Melanocyte of skin (primary cell): ENCODE results near the gene ANO3. TPM values are rescaled to one million over a fixed set of nuclear protein-coding genes. Genes with fewer than 3 reads are reported as not detected.

Experiments used
- total RNA-seq, 2 donors: library from RNA; depleted of rRNA; stranded (reverse); fragments of >200 nt; gene quantifications; 2 replicates each; pipeline ENCODE4 v1.2.3, GENCODE V29; 2012

Gene ANO3
- total RNA-seq: under 1 TPM; under 0.01 TPM

DNA sequence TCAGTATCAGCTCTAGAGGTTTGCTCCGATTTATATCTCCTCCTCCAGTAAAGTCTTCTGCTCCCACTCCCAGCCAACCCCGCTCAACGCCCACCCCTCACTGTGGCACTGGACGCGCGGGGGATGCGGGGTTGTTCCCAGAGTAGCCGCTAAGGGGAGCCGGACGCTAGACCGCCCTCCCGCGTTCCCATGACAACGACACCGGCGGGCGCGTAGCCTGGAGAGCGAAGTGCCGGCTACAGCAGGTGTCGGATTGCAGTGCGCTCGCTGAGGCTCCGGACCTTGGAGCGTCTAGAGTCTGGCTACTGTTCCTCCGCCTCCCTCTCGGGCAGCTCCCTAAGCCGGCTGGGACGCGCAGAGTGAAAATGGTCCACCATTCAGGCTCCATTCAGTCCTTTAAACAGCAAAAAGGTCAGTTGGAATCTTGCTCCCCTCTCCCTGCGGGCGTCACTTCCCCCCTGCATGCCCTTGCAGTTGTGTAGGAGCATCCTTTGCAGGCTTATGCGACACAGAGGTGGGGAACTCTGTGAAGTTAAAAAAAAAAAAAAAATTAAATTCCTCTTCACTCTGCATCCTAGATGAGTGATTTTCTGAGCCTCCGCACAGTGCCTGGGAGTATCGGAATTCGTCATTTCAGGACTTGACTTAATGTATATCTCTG, at the start of gene ANO3:
TSS of gene ANO3 (plus strand) at position 220 of the 661 bp plus-strand sequence. CDS start at position 366, 146 bp downstream.

DNA sequence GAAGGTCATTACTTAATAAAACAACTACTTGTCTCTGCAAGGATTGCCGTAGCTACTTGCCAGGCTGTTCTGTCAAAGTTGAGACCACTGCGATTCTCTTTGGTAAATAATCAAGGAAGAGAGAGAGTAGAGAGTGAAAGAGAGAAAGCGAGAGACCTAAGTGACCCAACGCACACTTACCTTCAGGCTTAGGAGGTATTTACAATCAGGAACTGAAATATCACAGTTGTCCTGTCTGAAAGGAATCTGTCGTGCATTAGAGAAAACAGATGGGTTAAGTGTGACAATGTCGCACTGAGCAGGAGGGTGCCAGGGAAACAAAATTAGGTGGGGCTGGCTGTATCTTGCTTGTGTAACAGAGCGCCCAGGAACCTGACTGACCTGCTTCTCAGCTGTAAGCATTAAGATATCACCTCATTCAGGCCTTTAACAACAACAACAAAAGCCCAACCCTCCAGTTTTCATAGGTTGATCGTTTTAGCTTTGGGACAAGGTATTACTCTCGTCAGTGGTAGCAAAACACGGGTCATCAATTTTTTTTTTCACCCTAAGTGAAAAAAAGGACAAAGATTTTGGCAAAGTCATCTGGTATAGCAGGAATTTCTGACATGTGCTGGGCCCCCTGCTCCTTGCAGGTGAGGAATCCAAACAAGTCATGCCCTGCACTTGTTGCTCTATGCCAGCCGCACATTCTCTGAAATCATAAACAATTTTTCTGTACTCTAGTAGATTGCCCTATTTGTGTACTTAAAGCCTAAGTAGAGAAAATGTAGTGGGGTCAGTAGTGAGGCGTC, 240.1 kb downstream of the ANO3 start, which contains the start of gene MUC15:
TSS of gene MUC15 (minus strand) at position 403 of the 794 bp plus-strand sequence. CDS start 5,169 bp downstream, outside the sequence.

Other genes with a start within 250 kb of the ANO3 start
- not detected for gene MUC15, start 240.1 kb downstream of the ANO3 start, total RNA-seq